Central memory CD8-positive, alpha-beta T cell (primary cell): ENCODE data around the gene BHLHE40.

Source experiments
- ATAC-seq: fragments of 150-1000 bp; cut with Tn5 transposase; replicated peaks from 2 replicates; pipeline ENCODE4 v1.10.0; 2022; ENCODE audit warnings: mild to moderate bottlenecking, moderate FRiP score, moderate number of reproducible peaks; ENCODE audit not compliant: poor library complexity, severe bottlenecking; ENCODE audit errors: extremely low read depth
- DNase-seq, 2 donors: peaks; one replicate each; pipeline ENCODE4 v3.0.0; 2021; ENCODE audit warnings: low spot score in 2 of 2
- H3K27ac Mint-ChIP-seq: one replicate; pipeline ENCODE4 v1.8.0; 2022; ENCODE audit warnings: low read depth, mild to moderate bottlenecking, moderate library complexity, mixed read lengths
- H3K27me3 Mint-ChIP-seq: one replicate; pipeline ENCODE4 v1.8.0; 2022; ENCODE audit warnings: mixed read lengths
- H3K36me3 Mint-ChIP-seq: one replicate; pipeline ENCODE4 v1.8.0; 2022; ENCODE audit warnings: mild to moderate bottlenecking, moderate library complexity, mixed read lengths; ENCODE audit not compliant: insufficient read depth
- H3K4me1 Mint-ChIP-seq: one replicate; pipeline ENCODE4 v1.8.0; 2022; ENCODE audit warnings: mixed read lengths
- H3K4me3 Mint-ChIP-seq: one replicate; pipeline ENCODE4 v1.8.0; 2022; ENCODE audit warnings: mild to moderate bottlenecking, moderate library complexity, mixed read lengths
- H3K9me3 Mint-ChIP-seq: one replicate; pipeline ENCODE4 v1.8.0; 2022; ENCODE audit warnings: mixed read lengths

BHLHE40 gene

DNA sequence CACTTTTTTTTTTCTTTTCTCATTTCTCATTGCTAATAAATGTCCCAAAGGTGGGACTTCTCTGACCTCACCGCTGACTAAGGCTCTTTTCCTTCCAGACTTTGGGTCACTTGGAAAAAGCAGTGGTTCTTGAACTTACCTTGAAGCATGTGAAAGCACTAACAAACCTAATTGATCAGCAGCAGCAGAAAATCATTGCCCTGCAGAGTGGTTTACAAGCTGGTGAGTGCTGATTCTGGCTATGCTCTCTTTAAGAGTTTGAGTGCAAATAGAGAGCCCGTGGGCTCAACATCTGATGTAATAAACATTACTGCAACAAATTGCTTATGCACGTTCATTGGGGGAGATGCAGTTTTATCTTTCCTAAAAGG is 2.0 kb downstream of the BHLHE40 start:
- Mint-ChIP-seq H3K9me3 (no peaks in the 10 kb centered on the region), H3K27me3 (no peaks in the 10 kb centered on the region), H3K27ac (peak overlapping the region; percentile 99), H3K36me3 (peaks cover 81% of the 10 kb centered on the region), H3K4me1 (peaks cover 64% of the 10 kb centered on the region), H3K4me3 (peak overlapping the region; percentile 99)
- ATAC-seq (no peak), DNase-seq (no peak)

DNA sequence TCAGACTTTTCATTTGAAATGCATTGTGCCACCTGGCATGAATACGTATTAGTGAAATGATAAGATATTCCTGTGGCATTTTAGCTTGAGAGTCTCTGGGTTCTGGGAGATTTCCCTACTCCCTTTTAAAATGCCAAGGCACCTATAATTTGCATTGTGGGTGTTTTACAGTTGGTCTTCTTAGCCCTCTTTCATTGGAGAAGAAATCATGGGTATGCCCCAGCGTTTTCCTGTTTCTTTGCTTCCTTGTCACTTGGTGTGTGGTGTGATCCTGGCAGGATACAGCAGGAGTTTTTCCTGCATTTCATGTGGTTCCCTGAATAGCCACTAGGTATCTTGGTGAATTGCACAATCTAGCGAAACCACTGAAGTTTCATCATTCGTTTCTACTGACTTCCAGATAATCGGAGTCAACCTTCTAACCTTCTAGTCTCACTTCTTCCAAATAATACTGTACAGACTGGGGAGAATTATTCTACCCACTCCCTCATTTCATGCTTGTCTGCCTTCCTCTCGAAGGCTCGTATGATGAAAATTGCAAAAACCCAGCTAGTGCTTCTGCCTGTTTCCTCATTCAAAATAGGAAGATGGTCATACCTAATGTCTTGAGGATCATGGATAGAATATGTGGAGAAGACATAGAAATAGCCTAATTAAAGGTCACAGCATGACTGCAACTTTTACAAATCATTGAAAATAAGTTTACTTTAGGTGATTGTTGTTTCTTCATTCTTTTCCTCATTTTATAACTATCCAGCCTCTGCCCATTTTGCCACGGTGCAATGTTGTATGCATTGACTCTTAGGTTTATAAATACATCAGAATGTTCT is 2.6 kb downstream of the BHLHE40 start:
- DNase-seq (no peak), ATAC-seq (no peak)
- Mint-ChIP-seq H3K4me3 (peak overlapping the region; percentile 99), H3K27ac (peak overlapping the region; percentile 99), H3K36me3 (peaks cover 82% of the 10 kb centered on the region), H3K9me3 (no peaks in the 10 kb centered on the region), H3K4me1 (peaks cover 64% of the 10 kb centered on the region), H3K27me3 (no peaks in the 10 kb centered on the region)

DNA sequence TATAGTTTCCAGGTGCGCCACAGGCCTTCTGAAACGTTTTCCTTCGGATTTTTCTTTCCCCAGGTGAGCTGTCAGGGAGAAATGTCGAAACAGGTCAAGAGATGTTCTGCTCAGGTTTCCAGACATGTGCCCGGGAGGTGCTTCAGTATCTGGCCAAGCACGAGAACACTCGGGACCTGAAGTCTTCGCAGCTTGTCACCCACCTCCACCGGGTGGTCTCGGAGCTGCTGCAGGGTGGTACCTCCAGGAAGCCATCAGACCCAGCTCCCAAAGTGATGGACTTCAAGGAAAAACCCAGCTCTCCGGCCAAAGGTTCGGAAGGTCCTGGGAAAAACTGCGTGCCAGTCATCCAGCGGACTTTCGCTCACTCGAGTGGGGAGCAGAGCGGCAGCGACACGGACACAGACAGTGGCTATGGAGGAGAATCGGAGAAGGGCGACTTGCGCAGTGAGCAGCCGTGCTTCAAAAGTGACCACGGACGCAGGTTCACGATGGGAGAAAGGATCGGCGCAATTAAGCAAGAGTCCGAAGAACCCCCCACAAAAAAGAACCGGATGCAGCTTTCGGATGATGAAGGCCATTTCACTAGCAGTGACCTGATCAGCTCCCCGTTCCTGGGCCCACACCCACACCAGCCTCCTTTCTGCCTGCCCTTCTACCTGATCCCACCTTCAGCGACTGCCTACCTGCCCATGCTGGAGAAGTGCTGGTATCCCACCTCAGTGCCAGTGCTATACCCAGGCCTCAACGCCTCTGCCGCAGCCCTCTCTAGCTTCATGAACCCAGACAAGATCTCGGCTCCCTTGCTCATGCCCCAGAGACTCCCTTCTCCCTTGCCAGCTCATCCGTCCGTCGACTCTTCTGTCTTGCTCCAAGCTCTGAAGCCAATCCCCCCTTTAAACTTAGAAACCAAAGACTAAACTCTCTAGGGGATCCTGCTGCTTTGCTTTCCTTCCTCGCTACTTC is 3.8 kb downstream of the BHLHE40 start:
- H3K36me3 Mint-ChIP-seq = peaks cover 73% of the 10 kb centered on the region
- ATAC-seq = no peak
- peak overlapping the region; percentile 99 for H3K4me3 Mint-ChIP-seq
- H3K9me3 Mint-ChIP-seq = no peaks in the 10 kb centered on the region
- no peaks in the 10 kb centered on the region for H3K27me3 Mint-ChIP-seq
- peak overlapping the region; percentile 93 for H3K27ac Mint-ChIP-seq
- H3K4me1 Mint-ChIP-seq = peaks cover 58% of the 10 kb centered on the region
- DNase-seq = no peak

- DNase-seq (peak in 1 of 2 donors; percentile 61), ATAC-seq (peak; percentile 33)
- peaks cover 58% of the 10 kb centered on the region for H3K4me1 Mint-ChIP-seq
- H3K27me3 Mint-ChIP-seq = no peaks in the 10 kb centered on the region
- no peaks in the 10 kb centered on the region for H3K9me3 Mint-ChIP-seq
- peak overlapping the region; percentile 93 for H3K27ac Mint-ChIP-seq
- H3K36me3 Mint-ChIP-seq = peaks cover 66% of the 10 kb centered on the region
- H3K4me3 Mint-ChIP-seq = peak overlapping the region; percentile 99
Observed at GRCh38 chr3:4983739-4984510, 4.7 kb downstream of the BHLHE40 start.

- no peaks in the 10 kb centered on the region for H3K27me3 Mint-ChIP-seq
- peaks cover 60% of the 10 kb centered on the region for H3K36me3 Mint-ChIP-seq
- H3K4me3 Mint-ChIP-seq = peak overlapping the region; percentile 99
Observed at GRCh38 chr3:4984511-4984864, 5.3 kb downstream of the BHLHE40 start.

GRCh38 chr3:4985330-4986174 is 6.3 kb downstream of the BHLHE40 start:
- H3K27ac Mint-ChIP-seq = peak overlapping the region; percentile 88
- H3K36me3 Mint-ChIP-seq = peaks cover 50% of the 10 kb centered on the region
- H3K4me3 Mint-ChIP-seq = peak overlapping the region; percentile 82
- H3K4me1 Mint-ChIP-seq = peaks cover 63% of the 10 kb centered on the region
- no peak for DNase-seq
- H3K9me3 Mint-ChIP-seq = no peaks in the 10 kb centered on the region
- H3K27me3 Mint-ChIP-seq = no peaks in the 10 kb centered on the region
- no peak for ATAC-seq

More at GRCh38 chr3:4984511-4984864, 5.3 kb downstream of the BHLHE40 start:
- Mint-ChIP-seq H3K4me1 (peaks cover 64% of the 10 kb centered on the region), H3K9me3 (no peaks in the 10 kb centered on the region), H3K27ac (peak overlapping the region; percentile 93)
- ATAC-seq (no peak), DNase-seq (no peak)

DNA sequence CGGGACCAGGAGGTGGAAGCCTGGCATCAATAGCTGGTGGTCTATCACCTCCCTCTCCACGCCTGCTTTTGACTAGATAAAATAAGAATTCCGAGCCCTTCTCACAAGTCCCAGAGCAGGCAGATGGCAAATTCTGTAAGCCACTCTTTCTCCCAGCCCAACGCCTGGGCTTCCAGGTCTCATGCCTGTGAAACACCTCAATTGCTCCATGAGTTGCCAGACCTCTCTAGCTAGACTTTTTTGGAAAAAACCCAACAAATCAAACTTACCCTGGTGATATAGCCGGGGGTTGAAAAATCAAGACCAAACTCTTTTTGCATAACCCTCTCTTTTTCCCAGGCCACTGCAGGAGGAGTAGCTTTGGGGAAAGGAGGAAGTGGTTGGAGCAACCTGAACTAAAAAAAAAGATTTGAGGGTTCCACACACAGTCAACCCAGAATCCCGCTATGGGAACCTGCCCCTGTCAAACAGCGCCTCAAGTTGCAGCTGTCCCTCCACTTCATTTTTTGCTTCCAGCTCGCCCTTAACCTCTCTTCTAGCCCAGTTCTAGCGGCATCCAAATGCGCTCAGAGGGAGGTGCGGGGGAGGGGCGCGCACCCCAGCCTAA is 7.0 kb downstream of the BHLHE40 start:
- DNase-seq = no peak
- H3K9me3 Mint-ChIP-seq = no peaks in the 10 kb centered on the region
- no peaks in the 10 kb centered on the region for H3K27me3 Mint-ChIP-seq
- H3K4me3 Mint-ChIP-seq = peak overlapping the region; percentile 82
- peak; percentile 9 for ATAC-seq
- peaks cover 45% of the 10 kb centered on the region for H3K36me3 Mint-ChIP-seq
- peak overlapping the region; percentile 88 for H3K27ac Mint-ChIP-seq
- peaks cover 58% of the 10 kb centered on the region for H3K4me1 Mint-ChIP-seq

GRCh38 chr3:4986782-4987537 is 7.7 kb downstream of the BHLHE40 start:
- H3K27me3 Mint-ChIP-seq = no peaks in the 10 kb centered on the region
- DNase-seq = peak; percentile 59 to 63
- ATAC-seq = peak; percentile 53
- H3K27ac Mint-ChIP-seq = peak overlapping the region; percentile 88
- H3K4me1 Mint-ChIP-seq = peaks cover 52% of the 10 kb centered on the region
- H3K4me3 Mint-ChIP-seq = peak overlapping the region; percentile 82
- peaks cover 39% of the 10 kb centered on the region for H3K36me3 Mint-ChIP-seq
- H3K9me3 Mint-ChIP-seq = no peaks in the 10 kb centered on the region

DNA sequence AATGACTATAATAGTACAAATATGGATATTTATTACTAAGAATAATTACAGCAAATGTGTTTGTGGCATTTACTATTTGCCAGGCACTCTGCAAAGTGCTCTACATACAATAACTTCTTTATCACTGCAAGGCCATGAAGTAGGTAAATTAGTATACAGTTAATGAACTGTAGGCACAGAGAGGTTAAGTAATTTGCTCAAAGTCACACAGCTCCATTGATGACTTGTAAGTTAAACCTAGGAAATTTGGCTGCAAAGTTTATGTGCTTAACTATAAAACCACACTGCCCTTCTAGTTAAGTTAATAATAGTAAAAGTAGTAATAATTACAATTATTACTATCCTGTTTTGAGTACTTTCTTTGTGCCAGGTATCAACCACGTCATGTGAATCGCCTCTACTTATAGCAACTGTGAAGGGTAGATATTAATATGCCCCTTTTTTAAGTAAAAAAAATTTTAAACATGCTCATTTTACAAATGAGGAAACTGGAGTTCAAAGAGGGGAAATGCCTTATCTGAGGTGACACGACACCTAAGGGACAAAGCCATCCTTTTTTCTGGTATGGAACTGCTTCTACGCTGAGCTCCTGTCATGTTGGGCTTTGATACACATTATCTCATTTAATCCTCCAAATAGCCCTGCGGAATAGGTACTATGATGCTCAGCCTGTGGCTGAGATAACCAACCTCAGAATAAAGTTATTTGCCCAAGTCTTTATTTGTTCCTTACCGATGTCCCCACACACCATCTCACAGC is 8.5 kb downstream of the BHLHE40 start:
- Mint-ChIP-seq H3K9me3 (no peaks in the 10 kb centered on the region), H3K27ac (peak overlapping the region; percentile 88)

DNA sequence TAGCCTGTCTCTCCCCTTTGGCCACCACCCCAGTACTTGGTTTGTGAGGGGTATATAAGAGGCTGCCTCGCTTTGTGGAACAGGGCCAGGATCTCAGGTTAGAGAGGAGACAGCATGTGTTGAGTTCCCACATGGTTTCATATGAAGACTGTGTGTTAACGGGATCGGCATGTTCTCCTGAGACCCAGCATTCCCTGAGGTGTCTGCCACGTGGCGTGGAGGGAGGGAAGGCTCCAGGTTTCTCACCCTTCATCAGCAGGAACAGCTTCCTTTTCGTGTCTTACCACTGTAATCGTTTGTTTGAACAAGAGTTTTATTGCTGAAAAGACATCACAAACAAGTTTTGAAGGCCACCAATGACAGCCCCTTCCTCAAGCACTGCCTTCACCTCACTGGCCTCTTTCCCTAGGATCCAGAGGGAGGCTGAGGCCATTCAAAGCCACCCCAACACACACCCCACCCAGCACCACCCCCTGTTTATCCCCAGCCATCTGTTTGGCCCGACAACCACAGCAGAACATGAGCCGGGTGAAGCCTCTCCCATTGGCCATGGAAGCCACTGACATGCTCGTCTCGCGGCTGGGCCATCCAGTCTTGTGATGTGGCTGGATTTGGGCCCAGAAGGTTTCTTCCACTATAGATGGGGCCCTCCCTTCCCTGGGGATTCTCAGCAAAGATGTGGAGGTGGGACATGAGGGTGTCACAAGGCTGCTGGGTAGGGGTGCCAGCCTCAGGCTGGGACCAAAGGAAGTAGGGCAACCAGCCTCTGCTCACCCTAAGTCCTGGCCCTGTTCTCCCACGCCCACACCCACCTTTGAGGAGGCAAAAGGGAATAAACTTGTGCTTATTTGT is 10.0 kb downstream of the BHLHE40 start:
- H3K4me3 Mint-ChIP-seq = no peak overlapping the region
- no peaks in the 10 kb centered on the region for H3K27me3 Mint-ChIP-seq
- peak overlapping the region; percentile 67 for H3K27ac Mint-ChIP-seq
- H3K36me3 Mint-ChIP-seq = peaks cover 18% of the 10 kb centered on the region
- no peak for ATAC-seq
- DNase-seq = no peak
- H3K4me1 Mint-ChIP-seq = peaks cover 36% of the 10 kb centered on the region
- no peaks in the 10 kb centered on the region for H3K9me3 Mint-ChIP-seq

More for the DNA sequence above, 8.5 kb downstream of the BHLHE40 start:
- H3K4me3 Mint-ChIP-seq = peak overlapping the region; percentile 82
- peaks cover 48% of the 10 kb centered on the region for H3K4me1 Mint-ChIP-seq
- peaks cover 32% of the 10 kb centered on the region for H3K36me3 Mint-ChIP-seq
- ATAC-seq (no peak), DNase-seq (no peak)
- no peaks in the 10 kb centered on the region for H3K27me3 Mint-ChIP-seq
